Cortex of kidney (tissue), 1 donor: ENCODE measurements around the gene COL21A1.
"Not testable (repeated sequence)": the region's sequence is repeated elsewhere in the genome, so short reads cannot be mapped to it uniquely, and the experiment has no call there.

Experiments
- DNase-seq: peaks from one replicate; lab custom pipeline; 2025; lab: John Stamatoyannopoulos, UW

COL21A1 gene

GRCh38 chr6:56246881-56247653, at the start of gene COL21A1:
TSS of gene COL21A1 (minus strand) at chr6:56247580. CDS start at chr6:56182618, 64,962 bp downstream.
- no peak for DNase-seq

GRCh38 chr6:56293781-56294180, 46.4 kb upstream of the COL21A1 start:
- no peak for DNase-seq

- no peak for DNase-seq
Measured at GRCh38 chr6:56292505-56293181, 45.3 kb upstream of the COL21A1 start.

DNA sequence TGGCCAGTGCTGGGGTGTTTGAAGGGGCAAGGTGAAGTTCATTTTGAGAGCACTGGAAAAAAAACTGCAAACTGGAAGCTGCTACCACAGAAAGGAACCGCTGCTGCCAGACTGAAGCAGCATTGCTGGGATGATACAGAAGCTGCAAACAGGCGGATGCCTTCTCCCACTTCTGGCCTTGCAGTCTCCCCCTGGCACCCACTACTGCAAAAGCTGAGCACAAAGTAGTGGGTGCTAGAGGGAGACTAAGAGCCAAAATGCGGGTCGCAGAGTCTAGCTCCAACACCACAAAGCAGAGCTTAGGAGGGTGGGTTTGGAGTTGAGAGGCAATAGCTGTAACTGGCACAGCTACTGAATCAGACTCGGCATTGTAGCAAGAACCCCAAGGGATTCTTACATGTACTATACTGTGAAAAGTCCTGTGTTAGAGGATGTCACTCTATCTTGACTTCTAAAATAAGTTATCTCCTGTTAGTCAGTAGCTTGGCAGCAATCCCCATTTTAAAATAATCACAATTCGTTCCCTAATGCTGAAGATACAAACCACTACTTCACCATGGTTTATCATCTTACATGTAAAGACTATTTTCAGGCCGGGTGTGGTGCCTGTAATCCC, 44.0 kb upstream of the COL21A1 start:
- DNase-seq, result no peak

- DNase-seq, result no peak
Measured at GRCh38 chr6:56289721-56290120, 42.3 kb upstream of the COL21A1 start.

GRCh38 chr6:56288347-56288746, 41.0 kb upstream of the COL21A1 start:
- DNase-seq, result no peak

DNA sequence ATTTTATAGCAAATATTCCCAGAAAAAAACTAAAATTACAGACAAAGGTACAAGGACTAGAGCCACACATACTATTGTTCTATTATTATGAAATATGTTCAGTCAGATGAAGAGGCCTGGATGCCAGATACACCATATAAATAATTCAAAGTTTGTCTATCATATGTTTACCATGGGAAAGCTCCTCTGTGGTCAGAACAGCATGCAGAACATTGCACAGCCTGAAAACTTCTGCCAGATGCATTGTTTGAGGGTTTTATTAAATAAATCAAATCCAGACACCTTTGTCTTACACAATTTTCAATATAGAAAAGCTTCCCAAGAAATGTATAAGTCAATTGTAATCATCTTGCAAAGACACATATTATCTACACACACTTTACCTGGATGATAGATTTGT, 35.0 kb upstream of the COL21A1 start:
- no peak for DNase-seq

GRCh38 chr6:56280126-56280525, 32.7 kb upstream of the COL21A1 start:
- DNase-seq, result no peak

GRCh38 chr6:56279331-56280080, 32.1 kb upstream of the COL21A1 start:
- no peak for DNase-seq

- no peak for DNase-seq
Measured at GRCh38 chr6:56278171-56278591, 30.8 kb upstream of the COL21A1 start.

GRCh38 chr6:56270812-56271441, 23.5 kb upstream of the COL21A1 start:
- DNase-seq, result no peak

DNA sequence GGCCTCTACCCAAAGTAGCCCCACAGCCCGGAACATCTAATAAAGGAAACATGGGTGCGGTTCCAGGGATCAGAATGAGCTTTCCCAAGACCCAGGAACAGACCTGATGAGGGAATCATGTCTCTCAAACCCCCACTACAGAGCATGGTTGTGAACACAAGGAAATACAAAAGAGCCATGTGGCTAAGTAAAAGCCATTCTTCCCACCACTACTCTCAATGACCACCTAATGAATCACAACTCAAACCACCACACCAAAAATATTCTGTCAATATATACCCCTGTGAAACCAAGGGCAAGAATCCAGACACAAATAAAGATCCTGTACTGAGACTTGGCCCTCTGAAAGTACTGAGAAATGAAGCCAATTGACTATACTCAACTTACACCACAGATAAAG, 20.9 kb upstream of the COL21A1 start:
- no peak for DNase-seq

- no peak for DNase-seq
Measured at GRCh38 chr6:56266011-56266410, 18.6 kb upstream of the COL21A1 start.

- no peak for DNase-seq
Measured at GRCh38 chr6:56263596-56264315, 16.4 kb upstream of the COL21A1 start.

- DNase-seq, result not testable (repeated sequence)
Measured at GRCh38 chr6:56260593-56260992, 13.2 kb upstream of the COL21A1 start.

DNA sequence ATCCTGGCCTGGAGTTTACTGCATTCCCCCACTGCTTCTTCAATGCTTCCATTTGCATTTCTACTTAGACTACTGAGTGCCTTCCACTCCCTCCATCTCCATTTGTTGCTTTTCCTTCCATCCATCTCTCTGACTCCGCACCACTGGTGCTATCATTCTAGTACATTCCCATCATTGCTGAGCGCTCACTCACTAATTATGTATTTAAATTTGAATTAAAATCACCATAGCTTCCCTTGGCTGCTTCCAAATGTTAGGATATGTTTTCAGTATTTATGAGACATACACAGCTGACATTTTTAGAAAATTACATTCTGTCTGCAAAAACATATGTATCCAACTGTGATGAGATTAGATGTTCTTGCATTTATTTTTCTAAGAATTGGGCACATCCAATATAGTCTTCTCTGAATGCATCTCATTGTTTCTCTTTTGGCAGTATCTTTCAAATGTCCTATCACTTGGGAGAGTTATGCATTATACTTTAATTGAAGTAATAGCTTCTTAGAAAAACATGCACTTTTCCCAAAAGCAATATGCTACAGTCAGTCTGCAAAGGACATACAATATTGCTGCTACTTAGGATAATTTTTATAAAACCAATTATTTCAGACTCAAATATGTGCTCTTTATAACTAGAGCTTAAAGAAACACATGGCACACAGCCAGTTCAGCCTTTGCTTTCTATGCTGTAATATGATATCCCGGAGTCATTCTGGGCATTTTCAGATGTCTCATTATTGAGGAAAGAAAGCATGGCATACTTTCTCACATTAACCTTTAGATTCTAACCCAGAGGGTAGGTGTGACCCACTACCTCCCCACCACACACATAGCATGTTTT, 12.1 kb upstream of the COL21A1 start:
- DNase-seq, result no peak

DNA sequence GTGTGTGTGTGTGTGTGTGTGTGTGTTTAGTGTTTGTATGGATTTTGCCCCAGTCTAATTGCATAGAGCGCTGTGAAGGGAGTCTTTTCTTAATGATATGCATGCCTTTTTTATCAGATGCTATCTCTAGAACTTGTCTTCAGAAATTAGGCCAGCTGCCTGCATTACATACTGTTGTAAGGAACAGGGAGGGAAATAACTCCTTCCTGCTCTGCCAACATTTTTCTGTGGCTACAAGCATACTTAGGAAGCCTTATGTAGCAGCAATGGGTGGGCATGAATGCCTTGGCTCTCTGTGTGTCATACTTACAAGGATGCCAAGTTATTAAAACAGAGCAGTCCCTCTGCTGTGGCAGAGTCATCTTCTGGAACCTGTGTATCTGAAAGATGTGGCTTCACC, 8.0 kb upstream of the COL21A1 start:
- DNase-seq, result no peak

DNA sequence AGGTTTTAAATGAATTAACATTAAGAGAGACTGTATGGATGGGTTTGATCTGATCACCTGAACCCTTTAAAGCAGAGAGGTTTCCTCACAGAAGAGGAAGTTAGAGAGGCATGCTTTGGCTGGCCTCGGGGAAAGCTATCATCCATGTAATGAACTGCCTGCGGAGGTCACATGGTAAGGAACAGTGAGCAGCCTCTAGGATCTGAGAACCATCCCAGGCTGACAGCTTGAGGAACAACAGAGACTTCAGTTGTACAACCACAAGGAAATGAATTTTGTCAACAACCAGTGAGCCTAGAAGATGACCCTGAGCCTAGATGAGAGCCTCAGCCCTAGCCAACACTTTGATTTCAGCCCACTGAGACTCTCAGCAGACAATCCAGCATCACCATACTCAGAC, 2.9 kb upstream of the COL21A1 start:
- DNase-seq, result no peak

DNA sequence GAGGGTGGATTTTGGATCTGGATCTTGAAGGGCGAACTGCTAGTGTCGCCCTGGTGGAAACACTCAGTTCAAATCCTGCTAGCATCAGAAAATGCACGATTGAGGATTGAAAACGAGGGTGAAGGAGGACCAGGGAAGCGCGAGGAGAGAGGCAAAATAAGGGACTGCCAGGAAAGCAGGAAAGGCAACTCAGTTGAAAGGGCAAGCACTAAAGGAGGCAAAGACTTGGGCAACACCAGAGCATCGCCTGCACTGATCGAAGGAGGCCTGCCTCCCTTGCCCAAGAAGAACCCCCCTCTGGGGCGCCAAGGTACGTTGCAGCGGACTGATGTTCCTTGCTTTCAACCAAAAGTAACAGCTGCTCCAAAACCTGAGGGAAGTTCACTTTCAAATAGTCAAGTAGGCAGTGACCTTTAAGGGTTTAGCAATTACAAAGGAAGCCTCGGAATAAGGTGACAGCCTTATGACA, 308 bp upstream of the COL21A1 start:
- DNase-seq, result no peak

GRCh38 chr6:56246541-56246880, 869 bp downstream of the COL21A1 start:
- no peak for DNase-seq
